Activated gamma-delta T cell (primary cell): ENCODE measurements around the gene NBEA.

Source experiments
- DNase-seq: peaks from one replicate; lab custom pipeline; 2025; lab: John Stamatoyannopoulos, UW

The NBEA gene

GRCh38 chr13:35285677-35286076, 343.6 kb downstream of the NBEA start:
- DNase-seq = no peak

GRCh38 chr13:35292329-35292728, 350.3 kb downstream of the NBEA start:
- DNase-seq = no peak

GRCh38 chr13:35293579-35294226, 351.6 kb downstream of the NBEA start:
- no peak for DNase-seq

GRCh38 chr13:35309706-35310105, 367.6 kb downstream of the NBEA start:
- DNase-seq = no peak

GRCh38 chr13:35332134-35332533, 390.1 kb downstream of the NBEA start:
- no peak for DNase-seq

GRCh38 chr13:35333157-35333556, 391.1 kb downstream of the NBEA start:
- no peak for DNase-seq

GRCh38 chr13:35342440-35342839, 400.4 kb downstream of the NBEA start:
- no peak for DNase-seq

GRCh38 chr13:35343417-35343816, 401.3 kb downstream of the NBEA start:
- no peak for DNase-seq

- no peak for DNase-seq
Measured at GRCh38 chr13:35345992-35346391, 403.9 kb downstream of the NBEA start.

GRCh38 chr13:35346494-35346893, 404.4 kb downstream of the NBEA start:
- no peak for DNase-seq

- no peak for DNase-seq
Measured at GRCh38 chr13:35347679-35348205, 405.7 kb downstream of the NBEA start.

- DNase-seq = no peak
Measured at GRCh38 chr13:35349052-35349451, 407.0 kb downstream of the NBEA start.

- no peak for DNase-seq
Measured at GRCh38 chr13:35349673-35350278, 407.7 kb downstream of the NBEA start.

GRCh38 chr13:35354285-35354684, 412.2 kb downstream of the NBEA start:
- no peak for DNase-seq

GRCh38 chr13:35354882-35355281, 412.8 kb downstream of the NBEA start:
- no peak for DNase-seq

GRCh38 chr13:35356572-35356971, 414.5 kb downstream of the NBEA start:
- no peak for DNase-seq

GRCh38 chr13:35365883-35366282, 423.8 kb downstream of the NBEA start:
- no peak for DNase-seq

GRCh38 chr13:35367586-35367985, 425.5 kb downstream of the NBEA start:
- no peak for DNase-seq

- no peak for DNase-seq
Measured at GRCh38 chr13:35378939-35379338, 436.9 kb downstream of the NBEA start.

- no peak for DNase-seq
Measured at GRCh38 chr13:35379663-35380062, 437.6 kb downstream of the NBEA start.

- no peak for DNase-seq
Measured at GRCh38 chr13:35387682-35388250, 445.7 kb downstream of the NBEA start.

- DNase-seq = no peak
Measured at GRCh38 chr13:35388441-35389355, 446.6 kb downstream of the NBEA start.
